RPMI7951 (cell line): Measurements from ENCODE around the gene FARS2. TPM values are rescaled to one million over a fixed set of nuclear protein-coding genes. Genes with fewer than 3 reads are reported as not detected.

Source experiments
- DNase-seq: peaks from one replicate; pipeline ENCODE4 v3.0.0-alpha.2; 2012; ENCODE audit warnings: low read depth
- total RNA-seq: library from RNA; depleted of rRNA; stranded (reverse); fragments of >200 nt; shearing (Covaris generic); gene quantifications from 2 replicates; pipeline ENCODE4 v1.2.3, GENCODE V29; 2014

FARS2 gene
- total RNA-seq, 1 experiment from 2014 or later, result 21.9 TPM

- no peak for DNase-seq
Measured at GRCh38 chr6:5506149-5506548, 244.8 kb downstream of the FARS2 start.

GRCh38 chr6:5506597-5506996 is 245.3 kb downstream of the FARS2 start:
- no peak for DNase-seq

- no peak for DNase-seq
Measured at GRCh38 chr6:5507131-5507681, 245.9 kb downstream of the FARS2 start.

- no peak for DNase-seq
Measured at GRCh38 chr6:5509106-5509505, 247.8 kb downstream of the FARS2 start.

GRCh38 chr6:5510331-5511133 is 249.2 kb downstream of the FARS2 start:
- DNase-seq, result no peak

- DNase-seq, result peak; percentile 72
Measured at GRCh38 chr6:5511954-5512353, 250.6 kb downstream of the FARS2 start.

GRCh38 chr6:5512422-5512821 is 251.1 kb downstream of the FARS2 start:
- DNase-seq, result no peak

- DNase-seq, result no peak
Measured at GRCh38 chr6:5513408-5513807, 252.1 kb downstream of the FARS2 start.

GRCh38 chr6:5514353-5514752 is 253.0 kb downstream of the FARS2 start:
- DNase-seq, result no peak

- no peak for DNase-seq
Measured at GRCh38 chr6:5515200-5515599, 253.9 kb downstream of the FARS2 start.

GRCh38 chr6:5516036-5516435 is 254.7 kb downstream of the FARS2 start:
- DNase-seq, result no peak

GRCh38 chr6:5517796-5518195 is 256.5 kb downstream of the FARS2 start:
- DNase-seq, result no peak

GRCh38 chr6:5518936-5519491 is 257.7 kb downstream of the FARS2 start:
- DNase-seq, result no peak

GRCh38 chr6:5520796-5521195 is 259.5 kb downstream of the FARS2 start:
- DNase-seq, result no peak

- DNase-seq, result no peak
Measured at GRCh38 chr6:5521322-5521721, 260.0 kb downstream of the FARS2 start.

- DNase-seq, result no peak
Measured at GRCh38 chr6:5522147-5522546, 260.8 kb downstream of the FARS2 start.

GRCh38 chr6:5524110-5524509 is 262.8 kb downstream of the FARS2 start:
- no peak for DNase-seq

- peak; percentile 67 for DNase-seq
Measured at GRCh38 chr6:5525209-5525608, 263.9 kb downstream of the FARS2 start.

- DNase-seq, result peak; percentile 10
Measured at GRCh38 chr6:5529015-5529414, 267.7 kb downstream of the FARS2 start.

- peak; percentile 33 for DNase-seq
Measured at GRCh38 chr6:5529733-5530132, 268.4 kb downstream of the FARS2 start.

GRCh38 chr6:5531161-5531560 is 269.8 kb downstream of the FARS2 start:
- DNase-seq, result no peak

- no peak for DNase-seq
Measured at GRCh38 chr6:5531853-5532375, 270.6 kb downstream of the FARS2 start.

- DNase-seq, result no peak
Measured at GRCh38 chr6:5532941-5533340, 271.6 kb downstream of the FARS2 start.
